ENCODE measurements around the gene GPANK1.

DNA sequence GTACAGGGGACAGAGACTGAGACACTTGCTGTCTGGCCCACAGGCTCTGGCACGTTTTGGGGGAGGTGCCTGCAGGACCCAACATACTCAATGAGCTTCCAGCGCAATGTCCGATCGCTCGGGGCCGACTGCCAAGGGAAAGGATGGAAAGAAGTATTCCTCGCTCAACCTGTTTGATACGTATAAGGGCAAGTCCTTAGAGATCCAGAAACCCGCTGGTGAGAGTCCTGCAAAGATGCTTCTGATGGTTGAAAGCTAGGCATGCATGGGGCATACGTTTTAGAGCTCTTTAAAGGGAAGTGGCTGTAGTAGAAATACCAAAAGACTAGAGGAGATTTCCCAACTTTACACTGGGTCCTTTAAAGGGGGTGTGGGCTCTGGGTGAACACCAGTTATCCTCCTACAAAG is 42.1 kb downstream of the GPANK1 start:
- TF ChIP-seq POLR2A (IDR thresholded peaks at IDR 0.05; ENCODE audit: low read depth, low read length) (no peak), POLR2AphosphoS5 (IDR thresholded peaks at IDR 0.05; ENCODE audit: low read depth, low read length) (no peak; the same call in 1 of the 2 replicates), TAF1 (IDR thresholded peaks at IDR 0.05; ENCODE audit: borderline replicate concordance, low read depth, low read length) (no peak)
